HG03045 (cell line): ENCODE data around the gene UBL3.
A peak's percentile ranks its signal among the peaks of the same experiment; 100 is the strongest.

Experiments used
- ATAC-seq: cut with Tn5 transposase; IDR thresholded peaks from one replicate; pipeline ENCODE4 v1.9.1; 2021; ENCODE audit warnings: mild to moderate bottlenecking, moderate library complexity; ENCODE audit not compliant: unreplicated experiment

UBL3 gene

GRCh38 chr13:29761160-29761559, 89.3 kb downstream of the UBL3 start:
- ATAC-seq, result no peak

- no peak for ATAC-seq
These were observed 89.9 kb downstream of the UBL3 start for GRCh38 chr13:29760544-29760943.

GRCh38 chr13:29758531-29759114, 91.8 kb downstream of the UBL3 start:
- ATAC-seq, result peak; percentile 93

- ATAC-seq, result no peak
These were observed 93.9 kb downstream of the UBL3 start for GRCh38 chr13:29756506-29756905.

- ATAC-seq, result no peak
These were observed 96.0 kb downstream of the UBL3 start for GRCh38 chr13:29754473-29754806.

- ATAC-seq, result no peak
These were observed 96.6 kb downstream of the UBL3 start for GRCh38 chr13:29753618-29754472.

- ATAC-seq, result no peak
These were observed 98.2 kb downstream of the UBL3 start for GRCh38 chr13:29752175-29752574.

- no peak for ATAC-seq
These were observed 100.3 kb downstream of the UBL3 start for GRCh38 chr13:29750183-29750530.

GRCh38 chr13:29749401-29750182, 100.8 kb downstream of the UBL3 start:
- no peak for ATAC-seq

- ATAC-seq, result no peak
These were observed 102.3 kb downstream of the UBL3 start for GRCh38 chr13:29748097-29748496.

- no peak for ATAC-seq
These were observed 104.2 kb downstream of the UBL3 start for GRCh38 chr13:29746148-29746677.

- ATAC-seq, result no peak
These were observed 104.7 kb downstream of the UBL3 start for GRCh38 chr13:29745704-29746103.

GRCh38 chr13:29743201-29743786, 107.1 kb downstream of the UBL3 start:
- ATAC-seq, result no peak

GRCh38 chr13:29740961-29741360, 109.5 kb downstream of the UBL3 start:
- no peak for ATAC-seq

GRCh38 chr13:29737061-29737460, 113.4 kb downstream of the UBL3 start:
- no peak for ATAC-seq

- no peak for ATAC-seq
These were observed 117.2 kb downstream of the UBL3 start for GRCh38 chr13:29733147-29733611.

GRCh38 chr13:29730253-29730652, 120.2 kb downstream of the UBL3 start:
- no peak for ATAC-seq

GRCh38 chr13:29722415-29722814, 128.0 kb downstream of the UBL3 start:
- ATAC-seq, result no peak

- ATAC-seq, result no peak
These were observed 128.7 kb downstream of the UBL3 start for GRCh38 chr13:29721766-29722165.

GRCh38 chr13:29718694-29719093, 131.7 kb downstream of the UBL3 start:
- ATAC-seq, result no peak

- ATAC-seq, result no peak
These were observed 133.9 kb downstream of the UBL3 start for GRCh38 chr13:29716493-29716892.
